Ovary (tissue), 3 donors: ENCODE data around the gene IL1RAPL1.

ENCODE experiments used
- CTCF ChIP-seq, 3 donors: fragments of 450-650 bp in 2 of 3; fragments of 200-600 bp in 1 of 3; IDR thresholded peaks; one replicate each; pipeline versions ENCODE4 v1.5.1 to v1.8.0; 2016 to 2022; ENCODE audit warnings: antibody characterized with exemption in 3 of 3, mild to moderate bottlenecking in 1 of 3
- EP300 ChIP-seq: sonication (generic); formaldehyde crosslinking; IDR thresholded peaks from one replicate; pipeline ENCODE4 v1.6.1; 2017; ENCODE audit warnings: antibody characterized with exemption
- POLR2A ChIP-seq: fragments of 450-650 bp; IDR thresholded peaks from one replicate; pipeline ENCODE4 v1.6.1; 2017; ENCODE audit warnings: antibody characterized with exemption, mild to moderate bottlenecking, moderate library complexity
- donor health status: DM: no; HTN: no; CAD: no.

- no peak for TF ChIP-seq POLR2A
- TF ChIP-seq CTCF (IDR thresholded peaks at IDR 0.05), result no peak
- no peak for TF ChIP-seq EP300
Observed at GRCh38 chrX:28549838-28550237, 37.4 kb upstream of the IL1RAPL1 start.
